Urinary bladder (tissue), 4 donors: Measurements from ENCODE around the gene CHRM1. TPM values are rescaled to one million over a fixed set of nuclear protein-coding genes. Genes with fewer than 3 reads are reported as not detected.
A peak's percentile ranks its signal among the peaks of the same experiment; 100 is the strongest.
"Not testable (repeated sequence)": the region's sequence is repeated elsewhere in the genome, so short reads cannot be mapped to it uniquely, and the experiment has no call there.

Experiments
- DNase-seq: peaks from one replicate; pipeline ENCODE4 v3.0.0-alpha.2; 2015; ENCODE audit errors: extremely low spot score
- H3K27ac ChIP-seq: one replicate; pipeline ENCODE4 v1.5.1; 2013; ENCODE audit warnings: low read depth, mild to moderate bottlenecking, moderate library complexity
- H3K36me3 ChIP-seq: one replicate; pipeline ENCODE4 v1.6.1; 2013; ENCODE audit warnings: mild to moderate bottlenecking, moderate library complexity; ENCODE audit not compliant: insufficient read depth
- H3K4me1 ChIP-seq: one replicate; pipeline ENCODE4 v1.6.1; 2013; ENCODE audit warnings: mild to moderate bottlenecking, moderate library complexity; ENCODE audit not compliant: insufficient read depth
- H3K4me3 ChIP-seq: one replicate; pipeline ENCODE4 v1.5.1; 2013; ENCODE audit warnings: low read depth, low read length
- WGBS: extraction: QIAGEN DNeasy Blood & Tissue Kit; methylation state at CpG from one replicate; pipeline ENCODE4 v1.1.7; 2013; 5-methylcytosine and 5-hydroxymethylcytosine counted together
- polyA plus RNA-seq: library from polyadenylated mRNA; stranded (reverse); fragments of 200-250 nt; gene quantifications from one replicate; pipeline ENCODE4 v1.2.3, GENCODE V29; 2013
- total RNA-seq: library from RNA; depleted of rRNA; stranded (reverse); fragments of >200 nt; gene quantifications from one replicate; pipeline ENCODE4 v1.2.3, GENCODE V29; 2014
- donor health status: healthy with polysubstance abuse.
- donor health status: healthy.

The CHRM1 gene
- total RNA-seq (0.53 TPM), polyA plus RNA-seq (0.46 TPM)

GRCh38 chr11:62921201-62921572 is at the start of gene CHRM1:
Gene CHRM1 (minus strand): TSS chr11:62921363. CDS start chr11:62911100, 10,263 bp downstream.
- DNase-seq = no peak
- Histone ChIP-seq H3K27ac (no peak within 1 kb of the TSS), H3K4me3 (no peak within 1 kb of the TSS), H3K36me3 (no peaks in the 10 kb centered on the region), H3K4me1 (no peaks in the 10 kb centered on the region)
- WGBS = 34% methylated on average over 9 of the region's 9 CpGs

- Histone ChIP-seq H3K4me3 (no peak overlapping the region), H3K27ac (no peak overlapping the region), H3K4me1 (no peaks in the 10 kb centered on the region), H3K36me3 (no peaks in the 10 kb centered on the region)
- 47% methylated on average over 2 of the region's 2 CpGs for WGBS
- no peak for DNase-seq
Measured at GRCh38 chr11:62965574-62965973, 44.4 kb upstream of the CHRM1 start.

- no peak for DNase-seq
- Histone ChIP-seq H3K27ac (no peak overlapping the region), H3K4me3 (no peak overlapping the region), H3K36me3 (no peaks in the 10 kb centered on the region), H3K4me1 (peaks cover 2% of the 10 kb centered on the region)
- 75% methylated on average over 3 of the region's 3 CpGs for WGBS
Measured at GRCh38 chr11:62962391-62962790, 41.2 kb upstream of the CHRM1 start.

GRCh38 chr11:62961017-62961570 is 39.9 kb upstream of the CHRM1 start:
- no peak for DNase-seq
- Histone ChIP-seq H3K36me3 (no peaks in the 10 kb centered on the region), H3K4me1 (peaks cover 2% of the 10 kb centered on the region), H3K27ac (no peak overlapping the region), H3K4me3 (no peak overlapping the region)
- WGBS = 80% methylated on average over 4 of the region's 4 CpGs

- Histone ChIP-seq H3K36me3 (no peaks in the 10 kb centered on the region), H3K27ac (no peak overlapping the region), H3K4me3 (no peak overlapping the region), H3K4me1 (peaks cover 2% of the 10 kb centered on the region)
- 98% methylated on average over 1 of the region's 1 CpG for WGBS
- DNase-seq = no peak
Measured at GRCh38 chr11:62959422-62959980, 38.3 kb upstream of the CHRM1 start.

- Histone ChIP-seq H3K27ac (no peak overlapping the region), H3K4me1 (peaks cover 2% of the 10 kb centered on the region), H3K36me3 (no peaks in the 10 kb centered on the region), H3K4me3 (no peak overlapping the region)
- 18% methylated on average over 11 of the region's 11 CpGs for WGBS
- DNase-seq = peak; percentile 48
Measured at GRCh38 chr11:62958547-62959421, 37.6 kb upstream of the CHRM1 start.

GRCh38 chr11:62957147-62957546 is 36.0 kb upstream of the CHRM1 start:
- DNase-seq = no peak
- H3K27ac ChIP-seq = no peak overlapping the region
- H3K4me3 ChIP-seq = no peak overlapping the region
- WGBS = 97% methylated on average over 2 of the region's 2 CpGs
- peaks cover 2% of the 10 kb centered on the region for H3K4me1 ChIP-seq
- H3K36me3 ChIP-seq = no peaks in the 10 kb centered on the region

GRCh38 chr11:62954478-62954877 is 33.3 kb upstream of the CHRM1 start:
- DNase-seq = no peak
- Histone ChIP-seq H3K4me3 (no peak overlapping the region), H3K36me3 (no peaks in the 10 kb centered on the region), H3K27ac (no peak overlapping the region), H3K4me1 (no peaks in the 10 kb centered on the region)
- WGBS = 76% methylated on average over 5 of the region's 5 CpGs

- H3K36me3 ChIP-seq = no peaks in the 10 kb centered on the region
- H3K4me3 ChIP-seq = no peak overlapping the region
- H3K27ac ChIP-seq = no peak overlapping the region
- H3K4me1 ChIP-seq = no peaks in the 10 kb centered on the region
- DNase-seq = no peak
- WGBS = 76% methylated on average over 4 of the region's 4 CpGs
Measured at GRCh38 chr11:62953811-62954210, 32.6 kb upstream of the CHRM1 start.

GRCh38 chr11:62948765-62949320 is 27.7 kb upstream of the CHRM1 start:
- DNase-seq = no peak
- H3K4me3 ChIP-seq = no peak overlapping the region
- H3K36me3 ChIP-seq = no peaks in the 10 kb centered on the region
- WGBS = 76% methylated on average over 7 of the region's 7 CpGs
- no peaks in the 10 kb centered on the region for H3K4me1 ChIP-seq
- no peak overlapping the region for H3K27ac ChIP-seq

GRCh38 chr11:62945538-62945937 is 24.4 kb upstream of the CHRM1 start:
- H3K27ac ChIP-seq, H3K4me1 ChIP-seq, H3K4me3 ChIP-seq, DNase-seq, H3K36me3 ChIP-seq: not testable (repeated sequence)
- WGBS = 95% methylated on average over 10 of the region's 10 CpGs

GRCh38 chr11:62937528-62937927 is 16.4 kb upstream of the CHRM1 start:
- not testable (repeated sequence) for H3K4me1 ChIP-seq, H3K4me3 ChIP-seq, H3K36me3 ChIP-seq, H3K27ac ChIP-seq, DNase-seq
- WGBS = 71% methylated on average over 2 of the region's 2 CpGs

- 50% methylated on average over 1 of the region's 1 CpG for WGBS
- no peak overlapping the region for H3K4me3 ChIP-seq
- H3K36me3 ChIP-seq = no peaks in the 10 kb centered on the region
- H3K4me1 ChIP-seq = no peaks in the 10 kb centered on the region
- DNase-seq = no peak
- no peak overlapping the region for H3K27ac ChIP-seq
Measured at GRCh38 chr11:62934496-62934785, 13.3 kb upstream of the CHRM1 start.
